ENCODE results near the gene CARNS1.

- TF ChIP-seq JUN (CRISPR knock-in tag; IDR thresholded peaks at IDR 0.05), result no peak
- TF ChIP-seq ATF1 (CRISPR knock-in tag; IDR thresholded peaks at IDR 0.05), result no peak
- TF ChIP-seq, protein P1, sequence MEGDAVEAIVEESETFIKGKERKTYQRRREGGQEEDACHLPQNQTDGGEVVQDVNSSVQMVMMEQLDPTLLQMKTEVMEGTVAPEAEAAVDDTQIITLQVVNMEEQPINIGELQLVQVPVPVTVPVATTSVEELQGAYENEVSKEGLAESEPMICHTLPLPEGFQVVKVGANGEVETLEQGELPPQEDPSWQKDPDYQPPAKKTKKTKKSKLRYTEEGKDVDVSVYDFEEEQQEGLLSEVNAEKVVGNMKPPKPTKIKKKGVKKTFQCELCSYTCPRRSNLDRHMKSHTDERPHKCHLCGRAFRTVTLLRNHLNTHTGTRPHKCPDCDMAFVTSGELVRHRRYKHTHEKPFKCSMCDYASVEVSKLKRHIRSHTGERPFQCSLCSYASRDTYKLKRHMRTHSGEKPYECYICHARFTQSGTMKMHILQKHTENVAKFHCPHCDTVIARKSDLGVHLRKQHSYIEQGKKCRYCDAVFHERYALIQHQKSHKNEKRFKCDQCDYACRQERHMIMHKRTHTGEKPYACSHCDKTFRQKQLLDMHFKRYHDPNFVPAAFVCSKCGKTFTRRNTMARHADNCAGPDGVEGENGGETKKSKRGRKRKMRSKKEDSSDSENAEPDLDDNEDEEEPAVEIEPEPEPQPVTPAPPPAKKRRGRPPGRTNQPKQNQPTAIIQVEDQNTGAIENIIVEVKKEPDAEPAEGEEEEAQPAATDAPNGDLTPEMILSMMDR (IDR thresholded peaks at IDR 0.05), result no peak
- TF ChIP-seq GABPB1 (CRISPR knock-in tag; IDR thresholded peaks at IDR 0.05), result no peak
- TF ChIP-seq FOXP1 (CRISPR knock-in tag; IDR thresholded peaks at IDR 0.05; ENCODE audit: borderline replicate concordance), result no peak
Measured at GRCh38 chr11:67431346-67432249, 16.1 kb downstream of the CARNS1 start.

Data from WTC11 (cell line).